ENCODE measurements around the gene FBXW7.

DNA sequence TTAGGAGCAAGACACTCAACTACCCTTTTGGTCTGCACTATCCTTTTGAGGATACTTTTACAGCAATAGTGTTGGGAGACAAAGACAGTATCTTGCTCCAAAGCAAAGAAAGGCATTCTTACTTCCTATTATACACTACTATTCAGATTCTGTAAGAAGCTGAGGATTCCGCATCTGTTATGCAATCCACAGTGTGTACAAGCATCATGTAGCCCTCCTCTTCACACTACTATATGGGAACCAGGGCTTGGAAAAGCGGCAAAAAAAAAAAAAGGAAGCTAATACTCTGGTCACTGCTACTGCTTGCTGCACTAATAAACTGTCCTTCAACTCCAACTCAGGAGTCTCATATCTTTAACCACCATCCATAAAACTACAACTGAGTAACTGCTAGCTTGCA, 59.1 kb downstream of the FBXW7 start:
- TF ChIP-seq, protein P1, sequence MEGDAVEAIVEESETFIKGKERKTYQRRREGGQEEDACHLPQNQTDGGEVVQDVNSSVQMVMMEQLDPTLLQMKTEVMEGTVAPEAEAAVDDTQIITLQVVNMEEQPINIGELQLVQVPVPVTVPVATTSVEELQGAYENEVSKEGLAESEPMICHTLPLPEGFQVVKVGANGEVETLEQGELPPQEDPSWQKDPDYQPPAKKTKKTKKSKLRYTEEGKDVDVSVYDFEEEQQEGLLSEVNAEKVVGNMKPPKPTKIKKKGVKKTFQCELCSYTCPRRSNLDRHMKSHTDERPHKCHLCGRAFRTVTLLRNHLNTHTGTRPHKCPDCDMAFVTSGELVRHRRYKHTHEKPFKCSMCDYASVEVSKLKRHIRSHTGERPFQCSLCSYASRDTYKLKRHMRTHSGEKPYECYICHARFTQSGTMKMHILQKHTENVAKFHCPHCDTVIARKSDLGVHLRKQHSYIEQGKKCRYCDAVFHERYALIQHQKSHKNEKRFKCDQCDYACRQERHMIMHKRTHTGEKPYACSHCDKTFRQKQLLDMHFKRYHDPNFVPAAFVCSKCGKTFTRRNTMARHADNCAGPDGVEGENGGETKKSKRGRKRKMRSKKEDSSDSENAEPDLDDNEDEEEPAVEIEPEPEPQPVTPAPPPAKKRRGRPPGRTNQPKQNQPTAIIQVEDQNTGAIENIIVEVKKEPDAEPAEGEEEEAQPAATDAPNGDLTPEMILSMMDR (IDR thresholded peaks at IDR 0.05): no peak
- TF ChIP-seq POLR2A (IDR thresholded peaks at IDR 0.05): no peak

Measured in body of pancreas (tissue), 4 donors.